HEK293T (cell line): ENCODE data around the gene MRPL3.

ENCODE experiments used
- BHLHE40 ChIP-seq: fragments of 450-650 bp; IDR thresholded peaks from 2 replicates; pipeline ENCODE4 v1.6.1; 2016; ENCODE audit warnings: mild to moderate bottlenecking, moderate library complexity, borderline replicate concordance
- ELF4 ChIP-seq: fragments of 450-650 bp; IDR thresholded peaks from 2 replicates; pipeline ENCODE4 v1.6.1; 2017; ENCODE audit warnings: antibody characterized with exemption
- FOXM1 ChIP-seq: fragments of 450-650 bp; IDR thresholded peaks from 2 replicates; pipeline ENCODE4 v1.6.1; 2017; ENCODE audit warnings: mild to moderate bottlenecking, borderline replicate concordance
- LEF1 ChIP-seq: fragments of 450-650 bp; IDR thresholded peaks from 2 replicates; pipeline ENCODE4 v1.6.1; 2017; ENCODE audit warnings: mild to moderate bottlenecking, borderline replicate concordance
- SP1 ChIP-seq: fragments of 450-650 bp; IDR thresholded peaks from 2 replicates; pipeline ENCODE4 v1.6.1; 2017

DNA sequence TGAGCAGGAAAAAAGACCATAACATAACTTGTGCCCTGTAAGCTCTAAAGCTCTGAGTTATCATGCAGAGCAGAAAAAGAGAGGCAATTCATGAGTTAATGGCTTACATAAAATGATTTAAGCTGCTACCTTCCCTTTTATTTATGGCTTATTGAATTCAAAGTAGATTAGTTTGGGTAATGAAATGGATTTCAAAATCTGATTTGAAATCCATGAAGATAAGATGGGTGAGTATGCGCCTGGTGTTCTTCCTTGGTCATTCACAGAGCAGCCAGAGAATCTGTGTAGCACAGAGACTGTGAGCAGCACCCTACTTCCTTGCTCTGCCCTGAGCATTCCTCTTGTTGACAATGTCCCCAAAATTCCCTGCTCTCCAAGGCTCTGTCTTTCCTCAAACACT is 36.2 kb upstream of the MRPL3 start:
- TF ChIP-seq SP1 (no peak), BHLHE40 (no peak), FOXM1 (no peak), ELF4 (no peak), LEF1 (no peak)
